Hematopoietic multipotent progenitor cell treated with erythropoietin and hydrocortisone succinate and interleukin-3 and kit ligand, for 15 days (in vitro differentiated cells): Measurements from ENCODE around the gene LRRC26.
A peak's percentile ranks its signal among the peaks of the same experiment; 100 is the strongest.
"Not testable (repeated sequence)": the region's sequence is repeated elsewhere in the genome, so short reads cannot be mapped to it uniquely, and the experiment has no call there.

Experiments
- DNase-seq: peaks from one replicate; pipeline ENCODE4 v3.0.0-alpha.2; 2015; ENCODE audit warnings: low spot score

Gene LRRC26

DNA sequence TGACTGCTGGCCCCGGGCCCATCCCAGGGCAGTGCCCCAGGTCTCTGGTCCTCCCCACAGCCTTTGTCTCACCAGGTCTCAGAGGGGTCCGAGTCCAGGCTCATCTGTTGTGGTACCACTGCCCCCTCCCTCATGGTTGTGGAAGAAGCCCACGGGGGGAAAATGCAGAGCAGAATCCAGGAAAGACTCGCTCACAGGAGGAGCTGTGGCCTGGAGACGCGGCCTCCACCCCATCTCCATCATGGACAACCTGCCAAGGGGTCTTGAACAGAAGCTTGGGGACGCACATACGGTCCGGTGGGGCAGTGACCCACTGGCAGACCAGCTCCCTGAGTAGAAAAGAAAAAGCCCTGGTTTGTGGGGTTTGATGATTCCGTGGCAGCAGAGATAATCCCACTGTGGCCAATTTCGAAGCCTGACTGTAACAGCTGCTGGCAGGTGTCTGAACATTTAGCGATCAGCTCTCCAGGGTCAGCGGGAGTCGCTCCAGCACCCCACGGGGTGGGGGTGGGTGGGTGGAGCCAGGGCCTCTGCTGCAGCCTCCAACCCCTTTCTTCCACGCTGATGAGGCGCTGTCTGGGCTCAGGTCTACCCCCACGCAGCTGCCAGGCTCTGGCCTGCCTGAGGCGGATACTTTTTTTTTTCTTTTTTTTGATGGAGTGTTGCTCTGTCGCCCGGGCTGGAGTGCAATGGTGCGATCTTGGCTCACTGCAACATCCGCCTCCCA lies 32.8 kb downstream of the LRRC26 start:
- DNase-seq: no peak

DNA sequence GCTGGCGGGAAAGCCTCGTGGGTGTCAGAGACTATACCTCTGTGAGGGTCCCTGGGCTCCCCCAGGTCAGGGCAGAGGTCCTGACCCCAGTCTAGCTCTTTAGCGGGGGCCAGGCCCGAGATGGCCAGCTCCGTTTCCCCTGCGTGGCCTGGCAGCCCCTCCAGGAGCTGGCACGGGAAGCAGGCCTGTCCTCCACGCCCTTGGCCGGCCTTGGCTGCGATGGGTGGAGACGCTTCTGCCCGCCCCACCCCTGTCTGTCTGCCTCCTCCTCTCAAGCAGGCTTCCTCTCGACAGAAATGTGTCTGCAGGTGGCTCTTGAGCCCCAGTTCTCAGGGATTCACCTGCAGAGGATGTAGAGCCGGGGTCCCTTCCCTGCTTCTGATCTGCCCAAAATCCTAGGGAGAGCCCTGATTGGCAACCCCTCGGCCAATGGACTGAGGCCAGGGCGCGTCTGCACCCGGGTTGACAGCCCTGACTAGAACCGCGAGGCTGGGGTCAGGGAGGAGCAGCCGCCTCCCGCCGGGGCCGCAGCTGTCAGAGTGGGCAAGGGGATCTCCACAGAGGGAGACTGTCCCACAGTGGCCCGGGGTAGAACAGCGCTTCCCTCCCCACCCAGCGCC lies 33.5 kb downstream of the LRRC26 start:
- DNase-seq: peak; percentile 50

- DNase-seq: not testable (repeated sequence)
Measured at GRCh38 chr9:137135154-137135553, 34.7 kb downstream of the LRRC26 start.

DNA sequence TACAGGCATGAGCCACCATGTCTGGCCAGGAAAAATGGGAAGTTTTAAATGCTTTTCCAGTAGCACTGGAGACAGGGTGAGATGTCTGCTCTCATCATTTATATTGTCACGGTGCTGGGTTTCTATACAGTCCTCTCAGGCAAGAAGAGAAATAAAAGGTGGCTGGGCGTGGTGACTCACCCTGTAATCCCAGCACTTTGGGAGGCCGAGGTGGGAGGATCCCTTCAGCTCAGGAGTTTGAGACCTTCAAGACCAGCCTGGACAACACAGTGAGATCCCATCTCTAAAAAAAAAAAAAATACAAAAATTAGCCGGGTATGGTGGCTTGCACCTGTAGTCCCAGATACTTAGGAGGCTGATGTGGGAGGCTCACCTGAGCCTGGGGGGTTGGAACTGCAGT lies 35.7 kb downstream of the LRRC26 start:
- DNase-seq: no peak

DNA sequence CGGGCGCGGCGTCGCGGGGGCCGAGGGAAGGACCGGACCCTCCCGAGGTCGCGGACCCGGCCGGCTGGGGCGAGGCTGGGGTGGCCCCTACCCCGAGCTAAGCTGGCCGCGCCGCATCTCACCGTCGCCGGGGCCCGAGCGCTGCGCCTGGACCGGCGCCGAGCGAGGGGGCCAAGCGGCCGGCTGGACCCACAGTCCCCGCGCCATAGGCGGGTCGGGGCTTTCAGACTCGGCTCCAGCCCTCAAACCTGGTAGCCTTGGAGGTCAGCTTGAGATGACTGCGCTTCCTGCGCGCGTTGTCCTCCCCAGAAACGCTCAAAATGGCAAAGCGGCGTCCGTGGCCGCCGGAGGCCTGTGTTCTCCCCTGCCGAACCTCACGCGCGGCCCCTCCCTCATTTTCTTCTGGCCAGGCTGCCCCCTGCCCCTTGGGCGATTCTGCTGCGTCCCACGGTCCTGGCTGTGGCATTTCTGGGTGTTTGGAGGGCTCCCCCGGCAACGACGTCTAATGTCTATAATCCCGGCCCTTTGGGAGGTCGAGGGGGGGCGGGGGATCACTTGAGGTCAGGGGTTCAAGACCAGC lies 39.6 kb downstream of the LRRC26 start:
- no peak for DNase-seq

- peak; percentile 95 for DNase-seq
Measured at GRCh38 chr9:137129456-137130175, 40.2 kb downstream of the LRRC26 start.

DNA sequence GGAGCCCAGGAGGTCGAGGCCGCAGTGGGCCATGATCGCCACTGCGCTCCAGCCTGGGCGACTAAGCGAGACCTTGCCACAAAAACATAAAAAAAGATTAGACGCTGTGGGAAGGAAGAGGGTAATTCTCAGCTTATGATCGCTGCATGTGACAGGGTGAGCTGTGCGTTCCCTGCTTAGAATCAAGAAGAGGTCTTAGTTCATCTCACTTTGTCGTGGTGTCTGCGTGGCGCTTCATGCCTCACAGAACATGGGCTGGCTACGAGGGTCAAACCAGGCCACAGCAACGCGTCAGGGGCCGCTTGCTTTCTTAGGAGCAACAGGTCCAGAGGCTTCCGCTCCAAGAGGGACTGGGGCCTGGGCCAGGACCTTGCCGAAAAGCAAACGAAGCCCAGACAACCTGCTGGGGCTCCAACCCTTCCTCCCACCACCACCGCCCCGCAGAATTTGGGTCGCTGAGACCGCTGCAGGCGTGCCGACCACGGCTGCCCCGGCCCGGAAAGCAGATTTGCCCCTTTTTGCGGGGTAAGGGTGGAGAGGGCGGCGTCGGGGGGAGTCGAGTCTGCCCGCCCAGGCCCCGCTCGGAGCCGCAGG lies 40.9 kb downstream of the LRRC26 start:
- peak; percentile 35 for DNase-seq

DNA sequence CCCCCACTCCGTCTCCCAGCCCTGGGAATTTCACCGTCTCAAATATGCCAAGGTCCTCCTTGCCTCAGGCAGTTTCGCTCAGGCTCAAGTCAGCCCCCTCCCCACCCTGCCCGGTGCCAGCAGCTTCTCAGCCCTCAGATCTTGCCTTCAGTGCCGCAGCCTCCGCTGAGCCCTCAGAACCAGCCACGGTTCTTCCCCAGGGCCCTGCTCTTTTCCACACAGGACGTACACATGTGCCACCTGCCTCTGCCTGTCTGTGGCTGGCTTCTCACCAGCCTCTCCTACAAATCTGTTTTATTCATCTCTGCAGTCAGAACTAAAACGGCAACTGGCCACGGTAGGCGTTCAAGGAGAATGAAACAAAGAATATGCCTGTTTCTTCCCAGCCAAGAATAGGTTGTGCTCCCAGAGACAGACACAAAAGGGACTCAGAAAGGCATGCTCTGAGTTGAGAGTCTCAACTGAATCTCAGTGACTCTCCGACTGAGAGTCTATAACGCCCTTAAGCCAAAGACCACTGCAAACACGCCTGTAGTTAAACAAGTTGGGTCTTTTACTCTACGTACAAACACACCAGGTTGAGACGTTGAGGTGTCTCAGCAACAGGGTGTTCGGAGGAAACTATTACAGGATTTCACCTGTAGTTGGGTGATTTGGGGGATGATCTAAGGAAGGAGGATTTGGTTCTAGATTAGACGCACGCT lies 41.5 kb downstream of the LRRC26 start:
- peak; percentile 30 for DNase-seq

DNA sequence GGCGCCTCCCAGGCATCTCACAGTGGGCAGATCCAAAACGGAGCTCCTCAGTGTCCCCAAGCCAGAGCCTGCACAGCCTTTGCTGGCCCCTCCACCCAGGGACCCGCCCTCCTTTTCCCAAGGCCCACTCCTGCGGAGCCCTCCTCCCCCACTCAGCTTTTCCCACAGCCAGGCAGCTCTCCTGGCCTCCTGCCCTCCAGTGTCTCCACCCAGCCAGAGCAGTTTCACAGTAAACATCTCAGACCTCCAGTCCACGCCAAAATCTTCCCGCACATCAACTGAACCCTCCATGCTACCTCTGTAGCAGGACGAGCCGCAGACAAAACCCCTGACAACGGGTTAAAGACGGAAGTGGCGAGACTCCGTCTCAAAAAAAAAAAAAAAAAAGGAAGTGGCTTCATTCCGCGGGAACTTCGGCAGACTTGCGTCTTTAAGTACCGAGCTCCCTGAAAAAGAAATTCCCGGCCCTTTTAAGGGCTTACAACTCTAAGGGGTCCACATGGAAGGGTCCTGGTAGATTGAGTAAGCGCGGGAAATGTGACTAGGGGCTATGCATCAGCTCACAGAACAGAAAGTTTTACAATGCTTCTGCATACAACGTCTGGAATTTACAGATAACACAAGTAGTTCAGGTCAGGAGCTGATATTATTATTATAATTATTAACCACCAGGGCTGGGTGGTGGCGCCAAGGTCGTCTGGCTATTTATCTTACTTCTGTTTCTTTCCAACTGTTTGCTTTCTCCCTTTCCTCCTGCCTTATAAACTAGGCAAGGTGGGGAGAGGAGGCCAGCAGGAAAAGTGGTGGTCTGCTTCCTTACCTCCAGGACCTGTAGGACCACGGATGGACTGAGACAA lies 42.3 kb downstream of the LRRC26 start:
- peak; percentile 72 for DNase-seq

GRCh38 chr9:137126786-137127185 lies 43.1 kb downstream of the LRRC26 start:
- peak; percentile 11 for DNase-seq

GRCh38 chr9:137123952-137124462 lies 45.8 kb downstream of the LRRC26 start:
- DNase-seq: not testable (repeated sequence)

GRCh38 chr9:137123468-137123837 lies 46.4 kb downstream of the LRRC26 start:
- DNase-seq: no peak

DNA sequence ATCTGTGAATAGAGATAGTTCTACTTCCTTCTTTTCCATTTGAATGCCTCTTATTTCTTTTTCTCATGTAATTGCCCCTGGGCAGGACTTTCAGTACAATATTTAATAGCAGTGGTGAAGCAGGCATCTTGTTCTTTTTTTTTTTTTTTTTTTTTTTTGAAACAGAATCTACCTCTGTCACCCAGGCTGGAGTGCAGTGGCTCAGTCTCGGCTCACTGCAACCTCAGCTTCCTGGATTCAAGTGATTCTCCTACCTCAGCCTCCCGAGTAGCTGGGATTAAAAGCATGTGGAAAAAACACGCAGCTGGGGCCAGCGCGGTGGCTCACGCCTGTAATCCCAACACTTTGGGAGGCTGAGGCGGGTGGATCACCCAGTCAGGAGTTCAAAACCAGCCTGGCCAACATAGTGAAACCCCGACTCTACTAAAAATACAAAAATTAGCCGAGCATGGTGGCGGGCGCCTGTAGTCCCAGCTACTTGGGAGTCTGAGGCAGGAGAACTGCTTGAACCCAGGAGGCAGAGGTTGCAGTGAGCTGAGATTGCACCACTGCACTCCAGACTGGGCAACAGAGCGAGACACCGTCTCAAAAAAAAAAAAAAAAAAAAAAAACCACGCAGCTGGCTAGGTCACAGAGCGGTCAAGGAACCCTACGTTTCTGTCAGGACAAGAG lies 46.9 kb downstream of the LRRC26 start:
- DNase-seq: not testable (repeated sequence)

DNA sequence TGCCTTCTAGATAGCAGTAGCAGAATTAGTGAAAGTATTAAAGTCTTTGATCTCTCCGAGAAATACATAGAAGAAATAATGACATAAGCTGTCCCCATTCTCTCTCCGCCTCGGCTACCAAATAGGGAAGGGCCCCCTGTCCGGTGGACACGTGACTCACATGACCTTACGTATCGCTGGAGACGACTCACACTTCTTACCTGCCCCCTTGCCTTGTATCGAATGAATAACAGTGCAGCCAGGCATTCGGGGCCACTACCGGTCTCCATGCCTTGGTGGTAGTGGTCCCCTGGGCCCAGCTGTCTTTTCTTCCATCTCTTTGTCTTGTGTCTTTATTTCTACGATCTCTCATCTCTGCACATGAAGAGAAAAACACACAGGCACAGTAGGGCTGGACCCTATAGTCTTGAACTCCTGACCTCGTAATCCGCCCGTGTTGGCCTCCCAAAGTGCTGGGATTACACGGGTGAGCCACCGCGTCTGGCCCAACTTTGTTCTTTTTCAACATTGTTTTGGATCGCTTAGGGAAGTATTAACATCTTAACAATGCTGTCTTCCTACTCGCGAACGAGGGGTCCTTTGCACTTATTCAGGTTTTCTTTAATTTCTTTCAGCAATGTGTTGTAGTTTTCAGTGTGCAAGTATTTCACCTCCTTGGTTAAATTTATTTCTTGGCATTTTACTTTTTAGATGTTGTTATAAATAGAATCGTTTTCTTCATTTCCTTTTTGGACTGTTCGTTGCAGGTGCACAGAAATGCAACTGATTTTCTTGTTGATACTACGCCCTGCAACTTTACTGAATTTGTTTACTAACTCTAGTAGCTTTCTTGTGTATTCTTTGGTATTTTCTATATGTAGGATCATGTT lies 47.7 kb downstream of the LRRC26 start:
- not testable (repeated sequence) for DNase-seq
